NCI-H226 (cell line): ENCODE measurements around the gene CPD.

ENCODE experiments used
- DNase-seq: peaks from one replicate; pipeline ENCODE4 v3.0.0-alpha.2; 2015

Gene CPD

DNA sequence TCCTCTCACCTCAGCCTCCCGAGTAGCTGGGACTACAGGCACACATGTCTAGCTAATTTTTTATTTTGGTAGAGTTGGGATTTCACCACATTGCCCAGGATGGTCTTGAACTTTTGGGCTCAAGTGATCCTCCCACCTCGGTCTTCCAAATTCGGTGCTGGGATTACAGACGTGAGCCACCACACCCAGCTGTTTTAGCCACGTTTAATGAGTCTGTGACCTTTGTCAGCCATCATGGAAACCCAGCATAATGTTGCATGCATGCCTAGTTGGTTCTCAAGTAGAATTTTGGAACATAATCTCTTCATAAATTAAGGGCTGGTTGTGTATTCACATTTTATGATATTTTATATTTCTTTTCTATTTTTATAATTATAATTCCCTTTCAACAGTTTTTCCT is 140.4 kb downstream of the CPD start:
- DNase-seq, result no peak
